ENCODE data around the gene NTMT1. TPM values are rescaled to one million over a fixed set of nuclear protein-coding genes. Genes with fewer than 3 reads are reported as not detected.

NTMT1 gene
- total and polyA plus RNA-seq, 3 experiments from 2014 or later: 48.6 to 68.9 (median 65.5) TPM

DNA sequence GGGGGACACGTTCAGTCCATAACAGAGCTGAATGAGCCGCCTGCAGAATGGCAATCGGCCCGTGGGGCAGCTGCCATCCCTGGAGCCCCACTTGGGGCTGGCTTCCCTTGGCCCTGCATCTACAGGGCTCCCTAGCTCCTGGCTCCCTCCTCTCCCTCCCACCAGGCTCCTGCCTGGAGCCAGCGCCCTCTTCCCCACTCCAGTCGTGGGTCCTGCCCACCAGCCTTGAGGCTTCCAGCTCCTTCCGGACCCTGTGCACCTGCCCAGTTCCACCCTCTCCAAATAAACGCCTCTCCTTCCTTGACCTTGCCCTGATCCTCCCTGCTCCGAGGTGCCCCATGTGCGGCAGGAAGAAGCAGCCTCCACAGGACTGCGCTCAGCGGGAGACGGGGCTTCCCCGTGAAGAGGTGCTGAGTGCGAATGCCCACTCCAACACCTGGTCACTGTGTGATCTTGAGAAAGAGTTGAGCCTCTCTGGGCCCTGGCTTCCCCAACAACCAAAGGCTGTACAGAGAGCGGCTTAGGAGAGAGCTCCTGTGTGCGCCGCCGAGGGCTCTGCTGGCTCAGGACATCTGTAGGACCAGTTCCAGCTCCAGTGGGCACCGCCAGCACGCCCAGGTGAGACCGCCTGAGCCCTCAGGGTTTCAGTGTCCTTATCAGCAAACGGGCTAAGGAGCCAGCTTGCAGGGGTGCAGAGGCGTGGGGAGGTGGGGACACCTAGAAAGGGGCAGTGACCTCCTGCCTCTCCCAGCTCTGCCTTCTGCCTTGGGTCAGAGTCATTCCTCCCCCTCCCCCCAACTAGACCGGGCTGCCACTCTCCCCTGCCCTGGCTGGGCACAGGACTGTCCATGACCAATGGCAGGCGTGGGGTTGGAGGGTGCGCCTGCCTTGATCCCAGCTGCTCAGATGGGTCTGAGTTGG is 17.1 kb upstream of the NTMT1 start:
- peaks cover 0 to 7% of the 10 kb centered on the region in 2 donors for H3K27me3 Mint-ChIP-seq

DNA sequence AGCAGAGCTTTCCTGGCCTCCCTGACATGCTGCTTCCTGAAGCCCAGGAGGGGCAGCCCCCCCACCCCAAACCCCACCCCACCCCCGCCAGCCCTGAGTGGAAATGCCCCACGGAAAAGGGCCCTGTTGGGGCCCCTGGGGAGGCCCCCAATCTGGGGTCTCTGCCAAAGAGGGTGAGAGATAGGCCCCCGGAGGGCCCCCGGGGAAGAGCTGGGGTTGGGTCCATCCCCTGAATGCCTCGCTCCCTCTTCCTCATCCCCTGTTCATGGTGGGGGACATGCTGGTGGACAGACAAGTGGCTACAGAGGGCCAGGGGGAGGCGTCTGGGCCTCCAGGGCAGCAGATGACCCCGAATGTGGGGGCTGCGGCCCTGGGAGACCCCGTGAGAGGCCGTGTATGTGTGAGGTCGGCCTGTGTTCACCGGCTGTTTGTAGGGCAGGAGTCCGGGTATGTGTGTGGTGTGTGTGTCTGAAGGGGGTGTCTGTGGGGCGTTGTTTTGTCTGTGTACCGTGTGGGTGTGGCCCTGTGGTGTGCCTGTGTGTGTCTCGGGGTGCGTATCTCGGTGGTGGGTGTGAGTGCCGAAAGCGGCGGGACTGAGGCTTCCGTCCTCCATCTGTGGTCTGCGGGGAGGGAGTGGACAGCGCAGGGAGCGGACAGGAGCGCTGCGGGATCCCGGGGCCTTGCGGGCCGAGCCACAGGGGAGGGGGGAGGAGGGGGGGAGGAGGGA is 16.3 kb upstream of the NTMT1 start:
- CTCF ChIA-PET: interaction anchor here (1.0 to 2.1 kb wide), 10 partner anchors 11 to 479 kb away, joined by 3 to 18 read pairs (median 9); no protein-coding TSS in a partner anchor
- peak overlapping the region; percentile 81 to 99 (median 98) for H3K27ac Mint-ChIP-seq
- Histone ChIP-seq H3K27ac (ENCODE audit: low read depth, low read length) (peak overlapping the region; percentile 57), H3K27me3 (ENCODE audit: insufficient read depth, low read length, poor library complexity, severe bottlenecking) (no peaks in the 10 kb centered on the region), H3K4me3 (ENCODE audit: low read length) (no peak overlapping the region), H3K9me3 (ENCODE audit: low read length) (no peaks in the 10 kb centered on the region), H3K4me1 (ENCODE audit: insufficient read depth, low read length) (peaks cover 34% of the 10 kb centered on the region), H3K36me3 (ENCODE audit: insufficient read depth, low read length) (no peaks in the 10 kb centered on the region)
- DNase-seq: peak; percentile 57 to 88 (median 68)
- peaks cover 0 to 2% (median 0%) of the 10 kb centered on the region in 3 donors for H3K36me3 Mint-ChIP-seq
- no peaks in the 10 kb centered on the region for H3K9me3 Mint-ChIP-seq
- POLR2A ChIA-PET: interaction anchor here (0.8 to 1.5 kb wide), 2 partner anchors 12 to 433 kb away, joined by 3 to 16 read pairs; partner anchors contain the start of gene IER5L
- peak overlapping the region; percentile 79 to 99 (median 95) for H3K4me3 Mint-ChIP-seq
- peaks cover 0 to 7% of the 10 kb centered on the region in 2 donors for H3K27me3 Mint-ChIP-seq
- peaks cover 31 to 57% (median 32%) of the 10 kb centered on the region in 3 donors for H3K4me1 Mint-ChIP-seq

More for the DNA sequence above, 17.1 kb upstream of the NTMT1 start:
- CTCF ChIA-PET: interaction anchor here (1.0 to 2.1 kb wide), 10 partner anchors 10 to 478 kb away, joined by 3 to 18 read pairs (median 9); no protein-coding TSS in a partner anchor
- H3K36me3 Mint-ChIP-seq: peaks cover 0 to 2% (median 0%) of the 10 kb centered on the region in 3 donors
- no peak overlapping the region for H3K4me3 ChIP-seq (ENCODE audit: low read length)
- no peaks in the 10 kb centered on the region for H3K27me3 ChIP-seq (ENCODE audit: insufficient read depth, low read length, poor library complexity, severe bottlenecking)
- POLR2A ChIA-PET: interaction anchor here (0.7 to 1.5 kb wide), 3 partner anchors 11 to 432 kb away, joined by 3 to 16 read pairs (median 4); partner anchors contain the start of gene IER5L
- no peaks in the 10 kb centered on the region for H3K9me3 ChIP-seq (ENCODE audit: low read length)
- peak overlapping the region in 6 of 7 donors; percentile 15 to 83 (median 39) for H3K4me3 Mint-ChIP-seq
- H3K27ac ChIP-seq (ENCODE audit: low read depth, low read length): no peak overlapping the region
- no peaks in the 10 kb centered on the region for H3K36me3 ChIP-seq (ENCODE audit: insufficient read depth, low read length)
- DNase-seq: no peak
- H3K4me1 ChIP-seq (ENCODE audit: insufficient read depth, low read length): peaks cover 38% of the 10 kb centered on the region
- H3K9me3 Mint-ChIP-seq: no peaks in the 10 kb centered on the region
- peaks cover 35 to 62% (median 35%) of the 10 kb centered on the region in 3 donors for H3K4me1 Mint-ChIP-seq
- H3K27ac Mint-ChIP-seq: peak overlapping the region; percentile 61 to 97 (median 84)

DNA sequence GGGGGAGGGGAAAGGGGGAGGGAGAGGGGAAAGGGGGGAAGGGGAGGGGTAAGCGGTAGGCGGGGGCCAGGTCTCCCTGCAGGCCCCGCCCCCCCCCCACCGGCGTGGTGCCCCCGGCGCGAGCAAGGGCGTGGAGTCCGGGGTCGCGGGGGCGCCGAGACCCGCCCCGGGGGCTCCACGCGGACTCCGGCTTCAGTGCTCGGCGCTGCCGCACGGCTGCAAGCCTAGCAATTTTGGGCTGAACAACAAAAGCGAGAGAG is 15.8 kb upstream of the NTMT1 start:
- POLR2A ChIA-PET: no interaction called here
- peak overlapping the region; percentile 77 for H3K4me3 ChIP-seq (ENCODE audit: low read length)
- H3K36me3 ChIP-seq (ENCODE audit: insufficient read depth, low read length): no peaks in the 10 kb centered on the region
- no peaks in the 10 kb centered on the region for H3K27me3 ChIP-seq (ENCODE audit: insufficient read depth, low read length, poor library complexity, severe bottlenecking)
- Mint-ChIP-seq H3K27me3 (peaks cover 0 to 7% of the 10 kb centered on the region in 2 donors), H3K9me3 (no peaks in the 10 kb centered on the region), H3K4me1 (peaks cover 28 to 53% (median 29%) of the 10 kb centered on the region in 3 donors), H3K27ac (peak overlapping the region in 2 of 8 donors; percentile 60 to 81), H3K4me3 (peak overlapping the region; percentile 24 to 84 (median 77)), H3K36me3 (peaks cover 0 to 2% (median 0%) of the 10 kb centered on the region in 3 donors)
- H3K27ac ChIP-seq (ENCODE audit: low read depth, low read length): peak overlapping the region; percentile 61
- H3K9me3 ChIP-seq (ENCODE audit: low read length): no peaks in the 10 kb centered on the region
- DNase-seq: no peak
- peaks cover 29% of the 10 kb centered on the region for H3K4me1 ChIP-seq (ENCODE audit: insufficient read depth, low read length)
- CTCF ChIA-PET: no interaction called here

DNA sequence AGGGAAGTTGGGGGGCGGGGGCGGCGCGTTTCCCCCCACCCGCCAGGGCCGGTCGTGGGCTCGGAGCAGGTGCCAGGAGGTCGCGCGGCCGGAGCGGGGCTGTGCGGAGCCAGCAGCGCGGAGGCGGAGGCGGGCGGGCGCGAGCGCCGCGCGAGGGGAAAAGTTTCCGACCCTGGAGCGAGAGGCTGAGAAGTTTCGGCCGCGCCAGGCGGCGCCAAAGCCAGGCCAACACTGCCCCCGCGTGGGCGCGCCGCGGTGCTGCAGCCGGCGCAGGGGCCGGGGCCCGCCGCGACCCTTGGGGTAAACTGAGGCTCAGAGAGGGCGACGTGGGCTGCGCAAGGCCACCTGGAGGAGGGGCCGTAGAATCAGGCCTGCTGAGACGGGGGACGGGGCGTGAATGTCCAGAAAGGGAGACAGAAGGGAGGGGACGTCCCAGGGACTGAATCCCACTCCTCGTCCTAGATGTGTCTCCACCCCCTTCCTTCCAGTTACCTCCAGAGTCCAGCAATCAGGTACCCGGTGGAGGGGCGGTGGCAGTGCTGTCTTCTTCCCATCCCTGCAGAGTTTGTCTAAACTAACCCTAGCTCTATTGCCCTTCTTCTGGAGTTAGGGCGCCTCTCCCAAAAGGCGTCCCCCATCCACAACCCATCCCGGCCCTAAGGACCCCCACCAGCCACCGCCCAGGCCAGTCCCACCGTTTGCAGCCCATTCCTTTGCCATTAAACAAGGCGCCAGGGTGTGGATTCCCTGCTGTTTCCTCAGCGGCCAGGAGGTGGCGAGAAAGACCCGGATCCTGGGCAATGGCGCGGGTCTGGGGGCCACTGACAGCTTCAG is 15.3 kb upstream of the NTMT1 start:
- peak; percentile 67 to 82 (median 69) for DNase-seq
- Histone ChIP-seq H3K4me3 (ENCODE audit: low read length) (peak overlapping the region; percentile 77), H3K9me3 (ENCODE audit: low read length) (no peaks in the 10 kb centered on the region), H3K4me1 (ENCODE audit: insufficient read depth, low read length) (peaks cover 29% of the 10 kb centered on the region), H3K27me3 (ENCODE audit: insufficient read depth, low read length, poor library complexity, severe bottlenecking) (no peaks in the 10 kb centered on the region), H3K27ac (ENCODE audit: low read depth, low read length) (peak overlapping the region; percentile 61), H3K36me3 (ENCODE audit: insufficient read depth, low read length) (no peaks in the 10 kb centered on the region)
- ChIA-PET CTCF (interaction anchor here (0.6 to 2.6 kb wide), 17 partner anchors 10 to 479 kb away, joined by 3 to 24 read pairs (median 4); partner anchors contain the start of genes C9orf50 and NTMT1), POLR2A (interaction anchor here (1.2 to 1.4 kb wide), 3 partner anchors 15 to 479 kb away, joined by 4 to 12 read pairs (median 4); partner anchors contain the start of gene NTMT1)
- Mint-ChIP-seq H3K4me3 (peak overlapping the region; percentile 73 to 90 (median 84)), H3K9me3 (no peaks in the 10 kb centered on the region), H3K4me1 (peaks cover 26 to 51% (median 28%) of the 10 kb centered on the region in 3 donors), H3K27ac (peak overlapping the region; percentile 36 to 99 (median 82)), H3K36me3 (peaks cover 0 to 2% (median 0%) of the 10 kb centered on the region in 3 donors), H3K27me3 (peaks cover 0 to 9% of the 10 kb centered on the region in 2 donors)

DNA sequence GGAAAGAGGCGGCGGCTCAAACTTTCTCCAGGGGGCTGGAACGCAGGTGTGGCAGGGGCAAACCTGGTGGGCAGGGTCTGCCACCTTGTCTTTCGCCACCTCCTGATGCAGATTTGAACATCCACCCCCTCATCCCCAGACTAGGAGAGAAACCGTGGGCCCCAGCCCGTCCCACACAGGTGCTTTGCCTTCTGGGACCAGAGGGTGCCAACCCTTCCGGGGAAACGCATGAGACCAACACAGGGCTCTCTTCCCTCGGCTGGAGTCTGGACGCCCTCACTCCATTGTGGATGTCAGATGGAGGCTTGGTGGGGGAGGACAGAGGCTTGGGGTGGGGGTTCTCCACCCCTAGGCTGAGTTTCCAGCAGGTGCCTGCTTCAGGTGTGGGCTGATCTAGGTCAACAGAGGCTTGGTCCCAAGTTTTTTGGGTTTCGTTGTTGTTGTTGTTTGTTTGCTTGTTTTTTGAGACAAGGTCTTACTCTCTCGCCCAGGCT is 14.6 kb upstream of the NTMT1 start:
- no peak for DNase-seq
- Histone ChIP-seq H3K4me1 (ENCODE audit: insufficient read depth, low read length) (peaks cover 29% of the 10 kb centered on the region), H3K27me3 (ENCODE audit: insufficient read depth, low read length, poor library complexity, severe bottlenecking) (no peaks in the 10 kb centered on the region), H3K9me3 (ENCODE audit: low read length) (no peaks in the 10 kb centered on the region), H3K27ac (ENCODE audit: low read depth, low read length) (no peak overlapping the region), H3K36me3 (ENCODE audit: insufficient read depth, low read length) (no peaks in the 10 kb centered on the region), H3K4me3 (ENCODE audit: low read length) (no peak overlapping the region)
- peaks cover 21 to 44% (median 22%) of the 10 kb centered on the region in 3 donors for H3K4me1 Mint-ChIP-seq
- peaks cover 0 to 2% (median 0%) of the 10 kb centered on the region in 3 donors for H3K36me3 Mint-ChIP-seq
- H3K27ac Mint-ChIP-seq: peak overlapping the region in 4 of 8 donors; percentile 4 to 93 (median 76)
- ChIA-PET CTCF (interaction anchor here (0.6 to 2.6 kb wide), 17 partner anchors 10 to 480 kb away, joined by 3 to 24 read pairs (median 4); partner anchors contain the start of genes C9orf50 and NTMT1), POLR2A (interaction anchor here (1.2 to 1.4 kb wide), 3 partner anchors 14 to 479 kb away, joined by 4 to 12 read pairs (median 4); partner anchors contain the start of gene NTMT1)
- peak overlapping the region; percentile 73 to 90 (median 84) for H3K4me3 Mint-ChIP-seq
- H3K9me3 Mint-ChIP-seq: no peaks in the 10 kb centered on the region
- peaks cover under 1 to 9% of the 10 kb centered on the region in 2 donors for H3K27me3 Mint-ChIP-seq

DNA sequence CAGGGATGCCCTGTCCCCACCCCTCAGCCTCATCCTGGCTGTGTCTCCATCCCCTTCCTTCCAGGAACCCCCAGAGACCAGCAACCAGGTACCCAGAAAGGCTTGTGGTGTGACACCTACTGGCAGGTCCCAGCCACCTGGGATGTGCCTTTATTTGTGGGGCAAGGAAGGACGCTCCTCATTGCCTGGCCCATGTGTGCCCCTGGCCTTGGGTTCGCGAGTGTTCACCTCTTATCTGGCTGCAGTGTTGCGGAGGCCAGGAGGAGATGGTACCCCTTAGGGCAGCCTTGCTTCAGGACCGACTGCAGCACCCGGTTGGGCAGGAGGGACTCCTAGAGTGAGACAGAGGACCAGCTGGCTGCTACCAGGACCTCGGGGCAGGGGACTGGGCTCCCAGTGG is 13.8 kb upstream of the NTMT1 start:
- Histone ChIP-seq H3K36me3 (ENCODE audit: insufficient read depth, low read length) (no peaks in the 10 kb centered on the region), H3K4me1 (ENCODE audit: insufficient read depth, low read length) (peaks cover 29% of the 10 kb centered on the region), H3K4me3 (ENCODE audit: low read length) (no peak overlapping the region), H3K27me3 (ENCODE audit: insufficient read depth, low read length, poor library complexity, severe bottlenecking) (no peaks in the 10 kb centered on the region), H3K27ac (ENCODE audit: low read depth, low read length) (no peak overlapping the region), H3K9me3 (ENCODE audit: low read length) (no peaks in the 10 kb centered on the region)
- Mint-ChIP-seq H3K27me3 (peaks cover 4 to 9% of the 10 kb centered on the region in 2 donors), H3K36me3 (peaks cover 0 to 2% (median 0%) of the 10 kb centered on the region in 3 donors), H3K27ac (peak overlapping the region in 2 of 8 donors; percentile 32 to 89), H3K9me3 (no peaks in the 10 kb centered on the region), H3K4me1 (peaks cover 18 to 37% (median 19%) of the 10 kb centered on the region in 3 donors), H3K4me3 (peak overlapping the region in 2 of 7 donors; percentile 44)
- ChIA-PET POLR2A (no interaction called here), CTCF (interaction anchor here (1.1 to 2.6 kb wide), 7 partner anchors 9 to 481 kb away, joined by 3 to 24 read pairs (median 7); partner anchors contain the start of gene C9orf50)
- DNase-seq: no peak
